K562 (cell line): ENCODE data around the gene LY6G5B. TPM values are rescaled to one million over a fixed set of nuclear protein-coding genes. Genes with fewer than 3 reads are reported as not detected.

Experiments
- CBX2 ChIP-seq: fragments of 200-600 bp; sonication (generic); IDR thresholded peaks from one replicate; pipeline ENCODE4 v1.6.1; 2012; ENCODE audit warnings: mild to moderate bottlenecking, low read length, inconsistent platforms; ENCODE audit not compliant: insufficient read depth, poor library complexity, severe bottlenecking
- CC2D1A ChIP-seq: fragments of 450-650 bp; IDR thresholded peaks from 2 replicates; pipeline ENCODE4 v1.6.1; 2017; ENCODE audit warnings: mild to moderate bottlenecking
- CXXC5 ChIP-seq: fragments of 250-450 bp; sonication (Bioruptor Pico); IDR thresholded peaks from 2 replicates; pipeline ENCODE4 v1.8.0; 2022; ENCODE audit warnings: inconsistent platforms, mild to moderate bottlenecking, moderate library complexity
- FOXJ2 ChIP-seq: fragments of 200-800 bp; sonication (Bioruptor generic); IDR thresholded peaks from 2 replicates; pipeline ENCODE4 v1.6.1; 2016; ENCODE audit warnings: missing genetic modification characterization, missing compliant biosample characterization
- HNRNPUL1 ChIP-seq: fragments of 200-400 bp; formaldehyde crosslinking; IDR thresholded peaks from 2 replicates; pipeline ENCODE4 v1.6.1; 2017; ENCODE audit warnings: low read length
- MCM2 ChIP-seq: fragments of 450-650 bp; IDR thresholded peaks from 2 replicates; pipeline ENCODE4 v1.6.1; 2017; ENCODE audit warnings: low read depth, mild to moderate bottlenecking
- NRF1 ChIP-seq, 2 experiments: fragments of 450-650 bp; IDR thresholded peaks in 1 of 2; conservative IDR thresholded peaks in 1 of 2; 2 replicates each; pipeline ENCODE4 v1.6.1; 2014; ENCODE audit warnings: mild to moderate bottlenecking in 2 of 2
- PML ChIP-seq: IDR thresholded peaks from 2 replicates; pipeline ENCODE4 v1.6.1; 2012; ENCODE audit warnings: low read length, inconsistent platforms
- RAD21 ChIP-seq, 2 experiments: fragments of 250-450 bp in 1 of 2; fragments of 450-650 bp in 1 of 2; sonication (Bioruptor Pico) in 1 of 2; formaldehyde crosslinking in 1 of 2; IDR thresholded peaks in 1 of 2; conservative IDR thresholded peaks in 1 of 2; 2 replicates each; pipeline versions ENCODE4 v1.4.0 to v1.8.0; 2020 to 2022; ENCODE audit warnings: mild to moderate bottlenecking in 2 of 2, moderate library complexity in 1 of 2
- RAD51 ChIP-seq: fragments of 450-650 bp; IDR thresholded peaks from 2 replicates; pipeline ENCODE4 v1.7.1; 2016; ENCODE audit warnings: low read depth, mild to moderate bottlenecking, borderline replicate concordance
- RBM17 ChIP-seq: fragments of 200-400 bp; formaldehyde crosslinking; IDR thresholded peaks from 2 replicates; pipeline ENCODE4 v1.6.1; 2017; ENCODE audit warnings: low read depth, mild to moderate bottlenecking, low read length, borderline replicate concordance
- RREB1 ChIP-seq: fragments of 250-450 bp; sonication (Bioruptor Pico); IDR thresholded peaks from 2 replicates; pipeline ENCODE4 v1.4.0; 2020
- SMAD3 ChIP-seq: fragments of 450-650 bp; formaldehyde crosslinking; conservative IDR thresholded peaks from 2 replicates; pipeline ENCODE4 v1.4.0; 2020; ENCODE audit warnings: mild to moderate bottlenecking
- WHSC1 ChIP-seq: IDR thresholded peaks from one replicate; pipeline ENCODE4 v1.6.1; 2012; ENCODE audit warnings: low read length, control low read depth, inconsistent platforms
- ZNF24 ChIP-seq: fragments of 450-650 bp; IDR thresholded peaks from 2 replicates; pipeline ENCODE4 v1.6.1; 2016
- ZNF444 ChIP-seq: fragments of 250-450 bp; sonication (Bioruptor Pico); IDR thresholded peaks from 2 replicates; pipeline ENCODE4 v1.4.0; 2020; ENCODE audit warnings: mild to moderate bottlenecking, moderate library complexity
- ZNF785 ChIP-seq: fragments of 250-450 bp; sonication (Bioruptor Pico); IDR thresholded peaks from 2 replicates; pipeline ENCODE4 v1.4.0; 2020; ENCODE audit warnings: mild to moderate bottlenecking
- polyA plus RNA-seq, 8 experiments: library from polyadenylated mRNA; depleted of rRNA in 4 of 8; stranded (reverse) in 5 of 8; unstranded in 3 of 8; fragments of >200 nt; fragmentation: Nextera tagmentation in 2 of 8; fragmentation: Illumina TruSeq in 1 of 8; extraction: Ambion mirVana in 2 of 8; extraction: Trizol in 1 of 8; gene quantifications; 2 replicates each; pipeline versions ENCODE4 v1.2.1 to v1.2.3, GENCODE V29; 2011 to 2014; ENCODE audit warnings: inconsistent platforms in 1 of 8, missing spikeins in 1 of 8
- total RNA-seq, 7 experiments: library from RNA; depleted of rRNA in 6 of 7; stranded (reverse); fragments of >200 nt in 6 of 7; fragmentation: Illumina TruSeq in 2 of 7; extraction: Trizol in 2 of 7; gene quantifications; 2 replicates each; pipeline versions ENCODE4 v1.2.1 to v1.2.3, GENCODE V29; 2011 to 2021; ENCODE audit warnings: low replicate concordance in 1 of 7
- TF ChIP-seq, protein P1 (sequence below): fragments of 450-650 bp; IDR thresholded peaks from 2 replicates; pipeline ENCODE4 v1.6.1; 2016; ENCODE audit warnings: missing biosample characterization, missing genetic modification characterization

The LY6G5B gene
- total and polyA plus RNA-seq, 9 of the 15 experiments (the other 6 are each of a cell fraction or from before 2014, with no cell fraction given): 6.0 to 27.0 (median 7.5) TPM

GRCh38 chr6:31680226-31681134 lies 10.7 kb downstream of the LY6G5B start, which contains the start of gene LY6G5C (continued):
- TF ChIP-seq, protein P1, sequence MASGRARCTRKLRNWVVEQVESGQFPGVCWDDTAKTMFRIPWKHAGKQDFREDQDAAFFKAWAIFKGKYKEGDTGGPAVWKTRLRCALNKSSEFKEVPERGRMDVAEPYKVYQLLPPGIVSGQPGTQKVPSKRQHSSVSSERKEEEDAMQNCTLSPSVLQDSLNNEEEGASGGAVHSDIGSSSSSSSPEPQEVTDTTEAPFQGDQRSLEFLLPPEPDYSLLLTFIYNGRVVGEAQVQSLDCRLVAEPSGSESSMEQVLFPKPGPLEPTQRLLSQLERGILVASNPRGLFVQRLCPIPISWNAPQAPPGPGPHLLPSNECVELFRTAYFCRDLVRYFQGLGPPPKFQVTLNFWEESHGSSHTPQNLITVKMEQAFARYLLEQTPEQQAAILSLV (tag): no peak
- no peak for TF ChIP-seq ZNF785 (CRISPR knock-in tag)
- TF ChIP-seq ZNF444 (CRISPR knock-in tag): no peak
- TF ChIP-seq RBM17: no peak
- no peak for TF ChIP-seq HNRNPUL1
- TF ChIP-seq CBX2: no peak
- TF ChIP-seq NRF1 (conservative IDR thresholded peaks at IDR 0.05 in 1 of 2, IDR thresholded peaks at IDR 0.05 in 1 of 2): no peak
- peak; percentile 48 for TF ChIP-seq CXXC5 (CRISPR knock-in tag)
- no peak for TF ChIP-seq WHSC1
- TF ChIP-seq MCM2: no peak
- no peak for TF ChIP-seq RAD51
- no peak for TF ChIP-seq ZNF24
- TF ChIP-seq FOXJ2 (tag): 0 out of 2 replicates have a peak, but pooled peaks have one; percentile 26
- TF ChIP-seq PML: no peak
- TF ChIP-seq CC2D1A: peak; percentile 95
- TF ChIP-seq RAD21 (CRISPR knock-in tag; conservative IDR thresholded peaks at IDR 0.05 in 1 of 2, IDR thresholded peaks at IDR 0.05 in 1 of 2): peak; percentile 99 to 100
- TF ChIP-seq RREB1 (CRISPR knock-in tag): peak; percentile 24; the same call in 1 of the 2 replicates
- TF ChIP-seq SMAD3 (CRISPR knock-in tag): no peak
